ENCODE results near the gene PIP5K1B. TPM values are rescaled to one million over a fixed set of nuclear protein-coding genes. Genes with fewer than 3 reads are reported as not detected.

PIP5K1B gene
- polyA plus RNA-seq, 4 donors = 6.2 to 8.5 (median 7.9) TPM

GRCh38 chr9:68895741-68896478 lies 190.9 kb downstream of the PIP5K1B start:
- no peak for DNase-seq (ENCODE audit: low read depth in 4 of 4, low spot score in 3 of 4)

GRCh38 chr9:68896486-68896885 lies 191.4 kb downstream of the PIP5K1B start:
- no peak for DNase-seq (ENCODE audit: low read depth in 4 of 4, low spot score in 3 of 4)

- no peak for DNase-seq (ENCODE audit: low read depth in 4 of 4, low spot score in 3 of 4)
Measured at GRCh38 chr9:68897577-68898145, 192.6 kb downstream of the PIP5K1B start.

- DNase-seq (ENCODE audit: low read depth in 4 of 4, low spot score in 3 of 4) = no peak
Measured at GRCh38 chr9:68898781-68899439, 193.9 kb downstream of the PIP5K1B start.

- DNase-seq (ENCODE audit: low read depth in 4 of 4, low spot score in 3 of 4) = no peak
Measured at GRCh38 chr9:68904454-68904853, 199.4 kb downstream of the PIP5K1B start.

- no peak for DNase-seq (ENCODE audit: low read depth in 4 of 4, low spot score in 3 of 4)
Measured at GRCh38 chr9:68905129-68905528, 200.1 kb downstream of the PIP5K1B start.

- no peak for DNase-seq (ENCODE audit: low read depth in 4 of 4, low spot score in 3 of 4)
Measured at GRCh38 chr9:68907910-68908309, 202.9 kb downstream of the PIP5K1B start.

- no peak for DNase-seq (ENCODE audit: low read depth in 4 of 4, low spot score in 3 of 4)
Measured at GRCh38 chr9:68912561-68912960, 207.5 kb downstream of the PIP5K1B start.

GRCh38 chr9:68913054-68913453 lies 208.0 kb downstream of the PIP5K1B start:
- no peak for DNase-seq (ENCODE audit: low read depth in 4 of 4, low spot score in 3 of 4)

GRCh38 chr9:68914751-68915150 lies 209.7 kb downstream of the PIP5K1B start:
- DNase-seq (ENCODE audit: low read depth in 4 of 4, low spot score in 3 of 4) = no peak

GRCh38 chr9:68919661-68920060 lies 214.6 kb downstream of the PIP5K1B start:
- DNase-seq (ENCODE audit: low read depth in 4 of 4, low spot score in 3 of 4) = no peak

- no peak for DNase-seq (ENCODE audit: low read depth in 4 of 4, low spot score in 3 of 4)
Measured at GRCh38 chr9:68920921-68921320, 215.9 kb downstream of the PIP5K1B start.

GRCh38 chr9:68923480-68923879 lies 218.4 kb downstream of the PIP5K1B start:
- DNase-seq (ENCODE audit: low read depth in 4 of 4, low spot score in 3 of 4) = no peak

GRCh38 chr9:68925175-68925574 lies 220.1 kb downstream of the PIP5K1B start:
- no peak for DNase-seq (ENCODE audit: low read depth in 4 of 4, low spot score in 3 of 4)

GRCh38 chr9:68927165-68927564 lies 222.1 kb downstream of the PIP5K1B start:
- no peak for DNase-seq (ENCODE audit: low read depth in 4 of 4, low spot score in 3 of 4)

- no peak for DNase-seq (ENCODE audit: low read depth in 4 of 4, low spot score in 3 of 4)
Measured at GRCh38 chr9:68931821-68932220, 226.8 kb downstream of the PIP5K1B start.

- DNase-seq (ENCODE audit: low read depth in 4 of 4, low spot score in 3 of 4) = no peak
Measured at GRCh38 chr9:68932458-68932857, 227.4 kb downstream of the PIP5K1B start.

- peak in 1 of 4 donors; percentile 24 for DNase-seq (ENCODE audit: low read depth in 4 of 4, low spot score in 3 of 4)
Measured at GRCh38 chr9:68933434-68934328, 228.6 kb downstream of the PIP5K1B start.

GRCh38 chr9:68934329-68934644 lies 229.2 kb downstream of the PIP5K1B start:
- DNase-seq (ENCODE audit: low read depth in 4 of 4, low spot score in 3 of 4) = no peak

GRCh38 chr9:68940573-68940972 lies 235.5 kb downstream of the PIP5K1B start:
- no peak for DNase-seq (ENCODE audit: low read depth in 4 of 4, low spot score in 3 of 4)
